Brain pericyte (primary cell): ENCODE measurements around the gene EHD4.
A peak's percentile ranks its signal among the peaks of the same experiment; 100 is the strongest.

Experiments
- DNase-seq: peaks from one replicate; pipeline ENCODE4 v3.0.0-alpha.2; 2012; ENCODE audit warnings: low read depth, low spot score

EHD4 gene

GRCh38 chr15:41972253-41973242 is at the start of gene EHD4:
EHD4 (minus strand) TSS chr15:41972557; CDS start chr15:41972494, 63 bp downstream.
- DNase-seq: peak; percentile 92

DNA sequence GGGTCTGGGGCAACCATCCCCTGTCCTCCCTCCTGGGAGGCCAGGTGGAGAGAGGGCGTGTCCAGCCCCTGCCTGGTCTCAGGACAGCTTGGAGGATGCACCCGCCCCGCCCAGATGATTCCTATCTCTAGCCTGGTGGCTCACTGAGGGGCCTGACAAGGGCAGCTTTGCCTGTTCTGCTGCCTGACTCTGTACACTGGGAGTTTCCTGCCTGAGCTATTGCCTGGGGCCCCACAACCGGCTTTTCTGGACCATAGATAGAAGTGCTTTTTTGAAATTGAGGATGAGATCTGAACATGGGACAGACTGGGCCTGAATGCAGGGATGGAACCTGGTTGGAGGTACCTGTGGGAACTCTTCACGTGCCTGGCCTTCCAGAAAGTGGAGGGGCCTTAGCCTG is 49.2 kb upstream of the EHD4 start:
- no peak for DNase-seq

DNA sequence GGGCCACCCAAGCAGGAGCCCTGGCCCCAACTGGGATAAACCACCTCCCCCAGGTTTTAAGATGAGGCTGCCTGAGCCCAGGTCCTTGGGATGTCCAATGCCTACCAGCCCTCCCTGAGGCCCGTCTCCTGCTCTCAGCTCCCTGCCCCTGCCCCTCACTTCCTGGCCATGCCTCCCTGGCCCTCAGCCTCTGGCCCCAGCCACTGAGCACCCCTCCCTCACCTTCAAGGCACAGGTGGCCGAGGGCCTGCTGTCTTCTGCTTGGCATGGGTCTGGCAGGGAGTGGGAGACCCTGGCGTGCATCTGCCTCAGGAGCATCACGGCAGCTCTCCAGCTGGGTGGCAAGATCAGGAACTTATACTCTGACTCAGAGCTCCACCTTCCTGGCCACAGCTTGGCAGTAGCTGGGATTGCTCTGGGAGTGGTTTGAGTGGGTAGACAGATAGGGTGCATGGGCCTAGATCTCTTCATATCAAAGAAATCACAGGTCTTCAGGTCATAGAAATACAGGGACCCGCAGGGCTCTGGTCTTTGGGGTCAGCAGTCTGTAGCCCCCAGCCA is 48.4 kb upstream of the EHD4 start, which contains the start of gene PLA2G4E:
PLA2G4E (minus strand) TSS at position 330 of the 561 bp plus-strand sequence; CDS start at position 318, 12 bp downstream.
- DNase-seq: no peak

DNA sequence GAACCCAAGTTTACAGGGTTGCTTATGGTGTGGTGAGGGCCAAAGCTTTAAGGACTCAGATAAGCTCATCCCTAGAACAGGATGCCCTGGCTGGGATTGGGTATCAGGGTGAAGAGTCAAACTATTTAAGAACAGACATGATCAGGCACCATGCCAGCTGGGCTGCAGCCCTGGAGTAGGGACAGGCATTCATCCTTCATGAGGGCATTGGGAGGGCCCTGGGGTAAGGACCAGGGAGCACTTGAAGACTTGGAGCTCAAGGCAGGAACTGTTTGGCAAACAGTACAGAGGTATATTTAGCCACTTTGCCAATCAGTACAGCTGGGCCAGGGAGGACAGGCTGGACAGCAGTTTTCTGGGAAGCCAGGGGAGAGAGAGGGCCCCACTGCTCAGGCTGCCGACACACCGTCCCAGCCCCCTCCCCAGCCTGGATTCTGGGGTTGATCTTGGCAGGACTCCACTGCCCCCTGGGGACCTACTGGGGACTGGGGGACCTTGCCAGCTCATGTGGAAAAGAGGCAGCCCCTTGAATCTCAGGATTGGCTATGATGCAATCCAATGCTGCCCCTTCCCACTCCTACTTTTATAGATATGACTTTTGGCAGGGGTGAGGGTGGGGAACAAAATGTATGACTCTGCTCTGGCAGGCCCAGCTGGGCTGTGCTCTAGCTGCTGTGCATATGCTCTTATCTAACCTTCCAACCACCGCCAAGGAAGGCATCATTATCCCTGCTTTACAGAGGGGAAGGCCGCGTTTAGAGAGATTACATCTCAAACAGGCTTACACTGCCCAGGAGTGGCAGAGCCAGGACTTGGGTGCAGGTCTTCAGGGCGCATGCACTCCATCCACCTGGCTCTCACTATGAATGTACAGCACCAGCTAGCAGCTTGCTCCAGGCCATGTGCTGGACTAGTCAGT is 46.2 kb upstream of the EHD4 start:
- DNase-seq: no peak

GRCh38 chr15:42016971-42017370 is 44.6 kb upstream of the EHD4 start:
- no peak for DNase-seq

GRCh38 chr15:42014406-42014805 is 42.0 kb upstream of the EHD4 start:
- no peak for DNase-seq

DNA sequence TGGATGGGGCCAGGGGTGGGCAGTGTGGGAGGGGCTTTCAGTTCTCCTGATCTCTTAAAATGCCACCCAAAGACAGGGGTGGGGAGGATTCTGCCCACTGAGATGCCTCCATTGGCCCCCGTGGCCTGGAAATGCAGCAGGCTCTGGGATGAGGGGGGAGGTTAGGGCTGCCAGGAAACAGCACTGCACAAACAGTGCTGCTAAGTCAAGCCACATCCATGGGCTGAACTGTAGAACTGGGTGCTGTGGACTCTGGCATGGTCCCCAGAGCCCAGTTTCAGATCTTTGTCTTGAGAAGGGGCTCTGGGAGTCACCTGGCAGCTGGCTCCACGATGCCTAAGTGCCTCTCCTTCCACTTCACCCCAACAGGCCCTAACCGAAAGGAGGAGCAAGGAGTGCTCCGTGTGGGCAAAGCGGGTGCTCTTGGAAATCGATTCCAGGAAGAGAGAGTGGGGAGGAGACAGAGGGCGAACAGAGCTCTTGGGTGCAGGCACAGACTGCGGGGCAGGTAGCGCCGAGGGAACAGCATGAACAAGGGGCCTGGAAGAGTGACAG is 40.6 kb upstream of the EHD4 start:
- DNase-seq: no peak

DNA sequence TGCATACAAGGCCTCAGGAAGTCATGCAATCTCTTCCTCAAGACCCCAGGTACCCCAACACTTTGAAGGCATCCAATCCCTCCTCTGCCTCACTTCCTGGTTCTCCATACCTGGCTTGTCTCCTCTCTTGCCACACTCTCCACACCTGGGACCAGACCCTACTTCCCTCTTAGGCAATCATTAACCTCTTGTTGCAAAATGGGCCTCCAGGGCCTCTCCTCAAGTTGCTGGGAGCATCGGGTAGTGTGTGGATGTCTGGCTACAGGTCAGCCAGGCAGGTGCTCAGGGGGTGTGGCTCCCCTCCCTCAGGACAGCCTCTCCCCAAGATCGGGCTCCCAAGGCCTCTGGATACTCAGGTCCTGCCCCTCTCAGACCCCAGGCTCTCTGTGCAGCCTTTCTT is 39.9 kb upstream of the EHD4 start:
- DNase-seq: no peak

DNA sequence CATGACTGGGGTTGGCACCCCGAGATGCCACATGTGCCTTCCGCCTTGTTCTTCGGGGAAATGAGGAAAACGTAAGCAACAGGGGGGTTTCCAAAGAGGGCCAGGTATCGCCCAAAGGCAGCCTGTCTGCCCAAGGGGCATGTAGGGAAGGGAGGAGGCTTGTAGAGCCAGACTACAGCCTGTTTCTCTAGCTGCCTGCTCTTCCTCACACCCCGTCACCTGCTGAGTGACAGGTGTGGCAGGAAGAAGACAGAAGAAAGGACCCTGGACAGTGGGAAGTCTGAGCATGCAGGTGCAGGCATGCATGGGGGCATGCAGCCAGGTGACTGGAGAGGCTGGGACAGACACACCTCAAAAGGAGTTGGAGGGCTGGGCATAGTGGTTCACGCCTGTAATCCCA is 38.7 kb upstream of the EHD4 start:
- DNase-seq: no peak

GRCh38 chr15:42010434-42010833 is 38.1 kb upstream of the EHD4 start:
- no peak for DNase-seq

- no peak for DNase-seq
Measured at GRCh38 chr15:42009474-42009873, 37.1 kb upstream of the EHD4 start.

- DNase-seq: no peak
Measured at GRCh38 chr15:42009022-42009421, 36.7 kb upstream of the EHD4 start.

GRCh38 chr15:42007386-42007785 is 35.0 kb upstream of the EHD4 start:
- DNase-seq: no peak

DNA sequence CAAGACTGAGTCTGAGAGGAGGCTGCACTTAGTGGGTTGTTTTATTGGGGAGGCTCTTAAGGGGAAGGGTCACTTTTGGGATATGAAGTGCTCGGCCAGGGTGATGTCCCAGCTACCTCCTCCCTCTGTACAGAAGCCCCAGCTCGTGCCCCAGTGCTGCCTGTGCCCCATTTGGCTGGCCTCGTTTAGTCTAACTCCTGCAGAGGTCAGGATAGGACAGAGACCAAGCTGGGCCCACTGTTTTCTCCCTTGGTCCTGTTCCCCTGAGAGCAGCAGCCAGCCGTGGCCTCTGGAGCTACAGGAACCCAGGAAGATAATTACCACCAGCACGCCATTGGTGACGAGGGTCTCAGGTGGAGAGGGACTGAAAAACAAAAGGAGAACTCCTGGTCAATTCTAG is 30.0 kb upstream of the EHD4 start:
- DNase-seq: no peak

GRCh38 chr15:42001236-42001635 is 28.9 kb upstream of the EHD4 start:
- no peak for DNase-seq

DNA sequence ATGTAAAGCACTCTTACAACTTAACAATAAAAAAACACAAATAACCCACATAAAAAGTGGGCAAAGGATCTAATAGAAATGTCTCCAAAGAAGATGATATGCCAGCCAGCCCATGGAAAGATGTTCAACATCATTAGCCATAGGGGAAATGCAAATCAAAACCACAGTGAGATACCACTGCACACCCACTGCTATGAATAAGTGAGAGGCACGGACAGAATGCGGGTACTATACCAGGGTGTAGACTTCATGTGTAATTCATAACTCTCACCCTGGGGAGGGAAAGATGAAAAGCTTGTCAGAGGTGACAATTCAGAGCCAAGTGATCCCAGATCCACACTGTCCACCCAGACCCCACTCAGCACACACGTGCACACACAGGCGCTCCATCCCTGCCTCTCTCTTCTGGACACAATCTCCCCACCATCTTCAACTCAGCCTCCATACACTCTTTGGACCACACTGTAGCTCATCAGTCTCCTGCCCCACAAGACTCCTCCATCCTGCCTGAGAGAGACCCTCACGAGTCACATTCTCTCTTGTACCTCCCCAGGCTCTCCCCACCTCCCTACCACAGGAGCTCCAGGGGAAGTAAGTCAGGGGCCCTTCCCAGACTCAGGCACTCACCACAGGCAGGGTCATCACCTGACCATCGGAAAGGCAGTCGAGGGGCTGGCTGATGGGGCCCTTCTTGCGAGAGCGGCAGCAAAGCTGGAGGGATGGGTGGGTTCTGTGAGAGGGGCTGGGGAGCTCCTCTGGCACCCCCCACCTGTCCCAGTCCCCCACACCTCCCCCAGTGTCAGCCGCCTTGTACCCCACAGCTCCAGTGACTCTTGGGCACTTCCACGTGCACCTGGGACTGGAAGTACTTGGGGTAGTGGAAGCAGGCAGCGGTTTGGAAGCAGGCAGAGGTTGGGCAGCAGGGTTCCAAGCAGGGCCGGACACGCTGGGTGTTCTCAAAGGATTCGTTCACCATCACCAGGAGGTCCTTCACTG is 27.2 kb upstream of the EHD4 start:
- no peak for DNase-seq

DNA sequence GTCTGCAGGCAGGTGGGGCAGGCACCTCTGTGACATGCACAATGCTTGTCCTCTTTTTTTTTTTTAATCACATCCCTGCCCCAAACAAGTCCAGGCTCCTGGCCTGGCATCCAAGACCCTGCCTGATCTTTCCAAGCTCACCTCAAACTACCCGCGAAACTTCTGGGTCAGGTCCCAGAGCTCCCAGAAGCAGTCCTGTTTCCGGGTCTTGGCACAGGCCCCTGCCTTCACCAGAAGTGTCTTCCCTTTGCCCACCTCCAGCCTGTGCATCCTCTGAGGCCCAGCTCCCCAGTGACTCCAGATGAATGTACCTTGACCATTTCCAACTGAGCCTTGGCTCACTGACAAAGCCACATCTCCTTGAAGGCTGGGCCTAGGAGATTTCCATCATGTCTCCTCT is 25.5 kb upstream of the EHD4 start:
- no peak for DNase-seq

DNA sequence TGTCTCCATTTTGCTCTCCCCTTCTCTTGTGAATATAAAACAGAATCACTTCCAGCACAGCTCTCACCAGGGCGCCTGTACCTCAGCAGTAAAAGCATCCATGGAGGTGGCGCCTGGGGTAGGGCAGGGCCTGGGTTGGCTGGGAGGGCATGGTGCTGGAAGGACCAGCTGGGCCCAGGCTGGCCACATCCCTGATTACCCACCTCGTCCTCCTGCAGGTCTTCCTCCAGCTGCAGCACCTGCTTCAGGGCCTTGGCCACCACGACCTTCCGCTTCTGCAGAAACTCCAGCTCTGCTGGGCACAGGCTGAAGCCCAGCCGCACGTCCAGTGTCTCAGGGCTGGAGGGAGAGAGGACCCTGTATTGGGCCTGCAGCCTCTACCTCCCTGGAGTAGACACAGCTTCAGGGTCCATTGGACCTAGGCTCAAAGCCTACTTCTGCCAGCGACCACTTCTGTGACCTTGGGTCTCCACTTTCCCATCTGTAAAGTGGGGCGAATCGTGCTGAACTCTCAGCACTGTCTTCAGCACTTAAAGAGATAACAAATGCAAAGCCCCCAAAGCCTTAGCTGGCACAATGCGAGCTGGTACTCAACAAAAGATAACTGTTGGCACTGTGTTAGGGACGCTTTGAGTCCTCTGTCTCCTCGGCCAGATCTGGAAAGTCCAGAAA is 24.7 kb upstream of the EHD4 start:
- DNase-seq: no peak

DNA sequence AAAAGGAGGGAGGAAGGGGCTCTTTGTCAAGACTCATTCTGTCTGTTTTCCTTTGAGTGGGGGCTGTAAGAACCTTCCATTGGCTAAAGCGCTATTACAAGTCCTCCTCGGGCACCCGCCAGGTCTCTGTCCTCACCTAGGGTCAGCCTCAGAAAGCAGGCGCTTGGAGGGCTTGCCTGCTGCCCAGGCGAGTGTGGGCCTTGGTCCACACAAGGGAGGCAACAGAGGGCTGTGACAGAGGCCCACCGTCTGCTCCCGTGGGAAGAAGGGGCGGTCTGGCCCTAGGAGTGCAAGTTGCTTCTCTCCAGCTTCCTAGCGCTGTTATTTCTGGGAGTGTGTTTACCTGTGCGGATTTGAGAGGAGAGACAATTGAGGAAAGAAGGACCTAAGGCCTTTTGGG is 24.0 kb upstream of the EHD4 start:
- DNase-seq: no peak

DNA sequence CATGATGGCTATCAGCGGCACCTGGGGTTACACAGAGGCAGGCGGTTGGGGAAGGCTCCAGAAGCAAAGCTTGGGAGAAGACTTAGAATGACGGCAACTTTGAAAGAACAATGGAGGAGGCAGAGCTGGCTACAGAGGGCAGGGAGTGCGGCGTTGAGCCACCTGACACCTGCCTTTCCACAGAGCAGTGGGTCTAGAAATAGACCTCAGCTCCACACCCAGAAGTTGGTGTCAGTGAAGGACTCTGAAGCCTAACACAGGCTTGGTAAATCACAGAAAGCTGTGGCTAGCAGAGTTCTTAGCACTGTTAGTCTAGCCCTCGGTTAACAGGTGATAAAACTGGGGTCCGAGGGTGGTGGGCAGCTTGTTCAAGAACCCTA is 23.1 kb upstream of the EHD4 start:
- no peak for DNase-seq
